ENCODE results near the gene LHPP.

DNA sequence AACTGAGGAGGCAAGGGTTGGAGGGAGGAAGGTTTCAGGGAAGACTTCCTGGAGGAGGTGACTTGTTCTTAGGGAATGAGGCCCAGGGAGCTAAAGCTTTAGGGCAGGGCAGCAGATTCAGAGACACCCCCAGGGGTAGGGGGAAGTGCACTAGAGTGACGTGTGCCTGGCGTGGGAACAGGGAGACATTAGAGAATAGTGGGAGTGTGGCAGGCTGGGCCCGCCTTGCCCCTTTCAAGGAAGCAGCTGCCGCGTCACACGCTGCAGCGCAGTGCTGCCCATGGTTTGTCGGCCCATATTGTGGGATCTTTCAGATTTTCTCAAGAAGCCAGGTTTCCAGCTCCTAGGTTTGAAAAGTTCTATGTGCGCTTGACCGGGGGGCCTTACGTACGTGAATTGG lies 139.4 kb downstream of the LHPP start:
- no peak for TF ChIP-seq EZH2 (IDR thresholded peaks at IDR 0.05; ENCODE audit: borderline replicate concordance, low read length)
- TF ChIP-seq, protein P1, sequence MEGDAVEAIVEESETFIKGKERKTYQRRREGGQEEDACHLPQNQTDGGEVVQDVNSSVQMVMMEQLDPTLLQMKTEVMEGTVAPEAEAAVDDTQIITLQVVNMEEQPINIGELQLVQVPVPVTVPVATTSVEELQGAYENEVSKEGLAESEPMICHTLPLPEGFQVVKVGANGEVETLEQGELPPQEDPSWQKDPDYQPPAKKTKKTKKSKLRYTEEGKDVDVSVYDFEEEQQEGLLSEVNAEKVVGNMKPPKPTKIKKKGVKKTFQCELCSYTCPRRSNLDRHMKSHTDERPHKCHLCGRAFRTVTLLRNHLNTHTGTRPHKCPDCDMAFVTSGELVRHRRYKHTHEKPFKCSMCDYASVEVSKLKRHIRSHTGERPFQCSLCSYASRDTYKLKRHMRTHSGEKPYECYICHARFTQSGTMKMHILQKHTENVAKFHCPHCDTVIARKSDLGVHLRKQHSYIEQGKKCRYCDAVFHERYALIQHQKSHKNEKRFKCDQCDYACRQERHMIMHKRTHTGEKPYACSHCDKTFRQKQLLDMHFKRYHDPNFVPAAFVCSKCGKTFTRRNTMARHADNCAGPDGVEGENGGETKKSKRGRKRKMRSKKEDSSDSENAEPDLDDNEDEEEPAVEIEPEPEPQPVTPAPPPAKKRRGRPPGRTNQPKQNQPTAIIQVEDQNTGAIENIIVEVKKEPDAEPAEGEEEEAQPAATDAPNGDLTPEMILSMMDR (IDR thresholded peaks at IDR 0.05; ENCODE audit: low read length), result no peak
